ENCODE results near the gene SALL2.

DNA sequence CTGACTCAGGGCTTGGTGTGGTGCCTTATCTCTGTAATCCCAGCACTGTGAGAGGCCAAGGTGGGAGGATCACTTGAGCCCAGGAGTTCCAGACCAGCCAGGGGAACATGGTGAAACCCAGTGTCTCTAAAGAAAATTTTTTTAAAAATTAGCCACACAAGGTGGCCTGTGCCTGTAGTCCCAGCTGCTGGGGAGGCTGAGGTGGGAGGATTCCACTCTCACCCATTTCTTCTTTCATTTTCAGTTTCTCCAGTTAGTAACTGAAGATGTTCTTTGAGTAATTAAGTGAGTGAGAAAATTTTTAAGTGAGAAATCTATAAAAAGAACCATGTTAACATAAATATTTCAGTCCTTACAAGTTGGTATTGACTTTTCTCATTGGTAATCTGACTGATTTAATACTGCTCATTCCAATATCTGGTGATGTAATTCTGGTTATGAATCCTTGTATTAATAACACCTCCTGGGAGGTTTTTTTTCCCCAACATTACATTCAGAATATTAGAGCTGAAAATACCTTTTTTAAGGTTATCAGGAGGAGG is 21.1 kb downstream of the SALL2 start:
- no peak for TF ChIP-seq EZH2phosphoT487 (IDR thresholded peaks at IDR 0.05)
- TF ChIP-seq, protein P1, sequence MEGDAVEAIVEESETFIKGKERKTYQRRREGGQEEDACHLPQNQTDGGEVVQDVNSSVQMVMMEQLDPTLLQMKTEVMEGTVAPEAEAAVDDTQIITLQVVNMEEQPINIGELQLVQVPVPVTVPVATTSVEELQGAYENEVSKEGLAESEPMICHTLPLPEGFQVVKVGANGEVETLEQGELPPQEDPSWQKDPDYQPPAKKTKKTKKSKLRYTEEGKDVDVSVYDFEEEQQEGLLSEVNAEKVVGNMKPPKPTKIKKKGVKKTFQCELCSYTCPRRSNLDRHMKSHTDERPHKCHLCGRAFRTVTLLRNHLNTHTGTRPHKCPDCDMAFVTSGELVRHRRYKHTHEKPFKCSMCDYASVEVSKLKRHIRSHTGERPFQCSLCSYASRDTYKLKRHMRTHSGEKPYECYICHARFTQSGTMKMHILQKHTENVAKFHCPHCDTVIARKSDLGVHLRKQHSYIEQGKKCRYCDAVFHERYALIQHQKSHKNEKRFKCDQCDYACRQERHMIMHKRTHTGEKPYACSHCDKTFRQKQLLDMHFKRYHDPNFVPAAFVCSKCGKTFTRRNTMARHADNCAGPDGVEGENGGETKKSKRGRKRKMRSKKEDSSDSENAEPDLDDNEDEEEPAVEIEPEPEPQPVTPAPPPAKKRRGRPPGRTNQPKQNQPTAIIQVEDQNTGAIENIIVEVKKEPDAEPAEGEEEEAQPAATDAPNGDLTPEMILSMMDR (IDR thresholded peaks at IDR 0.05), result no peak
- TF ChIP-seq EZH2 (IDR thresholded peaks at IDR 0.05), result no peak
